SK-N-SH (cell line): Measurements from ENCODE around the gene RTN4RL2. TPM values are rescaled to one million over a fixed set of nuclear protein-coding genes. Genes with fewer than 3 reads are reported as not detected.

ENCODE experiments used
- CTCF ChIA-PET: fragments of 300-600, 350-600 bp; formaldehyde crosslinking; extraction: SDS; loops from one replicate; lab custom pipeline; 2021; lab: Yijun Ruan, JAX
- POLR2A ChIA-PET: fragments of 350-600 bp; sonication (Branson Sonifier 250); formaldehyde crosslinking; extraction: SDS; loops from one replicate; lab custom pipeline; 2020; ENCODE audit warnings: antibody characterized with exemption, inconsistent platforms; lab: Yijun Ruan, JAX
- DNase-seq: peaks from one replicate; pipeline ENCODE4 v3.0.0; 2012
- H2AFZ ChIP-seq: fragments of 200-600 bp; sonication (generic); 2 replicates; pipeline ENCODE4 v1.8.1; 2016; ENCODE audit warnings: antibody characterized with exemption, mild to moderate bottlenecking, low read depth
- H3F3A ChIP-seq: fragments of 200-600 bp; sonication (generic); replicated peaks from 2 replicates; pipeline ENCODE3; 2016; ENCODE audit warnings: antibody characterized with exemption, mild to moderate bottlenecking; ENCODE audit not compliant: insufficient read depth
- H3K27ac ChIP-seq, 2 experiments: fragments of 200-500 bp in 1 of 2; fragments of 200-600 bp in 1 of 2; sonication (Bioruptor generic) in 1 of 2; sonication (generic), shearing (Covaris generic) in 1 of 2; 2 replicates each; pipeline versions ENCODE4 v1.5.1 to v1.6.1; 2014 to 2016; ENCODE audit warnings: low read depth in 2 of 2, inconsistent platforms in 1 of 2, low read length in 1 of 2, mild to moderate bottlenecking in 1 of 2, mixed read lengths in 1 of 2
- H3K27me3 ChIP-seq: fragments of 200-600 bp; sonication (generic), shearing (Covaris generic); 2 replicates; pipeline ENCODE4 v1.6.1; 2016; ENCODE audit warnings: mixed run types; ENCODE audit not compliant: insufficient read depth
- H3K36me3 ChIP-seq, 2 experiments: fragments of 200-500 bp in 1 of 2; fragments of 200-600 bp in 1 of 2; sonication (Bioruptor generic) in 1 of 2; sonication (generic) in 1 of 2; replicated peaks in 1 of 2; 2 replicates each; pipeline versions ENCODE3 to v1.5.1; 2014 to 2016; ENCODE audit warnings: low read length in 1 of 2, mild to moderate bottlenecking in 1 of 2; ENCODE audit not compliant: insufficient read depth in 2 of 2, control insufficient read depth in 1 of 2
- H3K4me1 ChIP-seq, 2 experiments: fragments of 200-500 bp in 1 of 2; fragments of 200-600 bp in 1 of 2; sonication (Bioruptor generic) in 1 of 2; sonication (generic), shearing (Covaris generic) in 1 of 2; 2 replicates each; pipeline versions ENCODE4 v1.5.1 to v1.6.1; 2014 to 2016; ENCODE audit warnings: low read depth in 1 of 2, low read length in 1 of 2, mixed run types in 1 of 2; ENCODE audit not compliant: insufficient read depth in 2 of 2, control insufficient read depth in 1 of 2
- H3K4me2 ChIP-seq: fragments of 200-600 bp; sonication (generic), shearing (Covaris generic); 2 replicates; pipeline ENCODE4 v1.6.1; 2017; ENCODE audit warnings: mixed run types
- H3K4me3 ChIP-seq, 2 experiments: fragments of 200-500 bp in 1 of 2; fragments of 200-600 bp in 1 of 2; sonication (Bioruptor generic) in 1 of 2; sonication (generic), shearing (Covaris generic) in 1 of 2; 2 replicates each; pipeline versions ENCODE4 v1.5.1 to v1.8.1; 2014 to 2016; ENCODE audit warnings: low read depth in 2 of 2, inconsistent platforms in 1 of 2, low read length in 1 of 2, mild to moderate bottlenecking in 1 of 2, mixed read lengths in 1 of 2, moderate library complexity in 1 of 2
- H3K79me2 ChIP-seq: fragments of 200-600 bp; sonication (generic); 2 replicates; pipeline ENCODE4 v1.8.1; 2017; ENCODE audit warnings: mild to moderate bottlenecking; ENCODE audit not compliant: insufficient read depth
- H3K9ac ChIP-seq: fragments of 200-600 bp; sonication (generic); 2 replicates; pipeline ENCODE4 v1.6.1; 2017; ENCODE audit warnings: mixed run types
- H3K9me2 ChIP-seq: fragments of 200-600 bp; sonication (generic); 2 replicates; pipeline ENCODE4 v1.6.1; 2017; ENCODE audit warnings: mixed run types
- H3K9me3 ChIP-seq: fragments of 200-600 bp; sonication (generic); 2 replicates; pipeline ENCODE4 v1.6.1; 2017; ENCODE audit warnings: mixed run types, mild to moderate bottlenecking, moderate library complexity
- H4K20me1 ChIP-seq: fragments of 200-600 bp; sonication (generic); 2 replicates; pipeline ENCODE4 v1.6.1; 2017; ENCODE audit warnings: mild to moderate bottlenecking, mixed run types; ENCODE audit not compliant: insufficient read depth
- CHD2 ChIP-seq: fragments of 150-350 bp; IDR thresholded peaks from 2 replicates; pipeline ENCODE4 v1.6.1; 2018; ENCODE audit warnings: low read length; ENCODE audit not compliant: partially characterized antibody
- ELF1 ChIP-seq: IDR thresholded peaks from 2 replicates; pipeline ENCODE4 v1.4.0; 2012
- EZH2phosphoT487 ChIP-seq: fragments of 200-600 bp; sonication (generic); IDR thresholded peaks from 2 replicates; pipeline ENCODE4 v1.6.1; 2017; ENCODE audit warnings: low read depth, mixed run types, mild to moderate bottlenecking, antibody characterized with exemption, moderate library complexity, borderline replicate concordance
- FOSL2 ChIP-seq: IDR thresholded peaks from 2 replicates; pipeline ENCODE4 v1.4.0; 2012; ENCODE audit warnings: low read depth, mild to moderate bottlenecking, moderate library complexity, borderline replicate concordance
- FOXJ3 ChIP-seq: sonication (generic); formaldehyde crosslinking; IDR thresholded peaks from 2 replicates; pipeline ENCODE4 v1.5.1; 2020; ENCODE audit warnings: mild to moderate bottlenecking, missing genetic modification reagents
- FOXM1 ChIP-seq: IDR thresholded peaks from 2 replicates; pipeline ENCODE4 v1.4.0; 2012; ENCODE audit warnings: low read depth, mild to moderate bottlenecking
- GABPA ChIP-seq: IDR thresholded peaks from 2 replicates; pipeline ENCODE4 v1.4.0; 2012; ENCODE audit warnings: low read depth, mild to moderate bottlenecking
- GATA2 ChIP-seq: sonication (generic); formaldehyde crosslinking; IDR thresholded peaks from 2 replicates; pipeline ENCODE4 v1.5.0; 2020; ENCODE audit warnings: mild to moderate bottlenecking, missing genetic modification reagents
- MAX ChIP-seq: IDR thresholded peaks from 2 replicates; pipeline ENCODE4 v1.4.0; 2012; ENCODE audit warnings: low read depth
- MXI1 ChIP-seq: IDR thresholded peaks from 2 replicates; pipeline ENCODE4 v1.6.1; 2012; ENCODE audit warnings: mild to moderate bottlenecking, low read depth, low read length, improper control_type of control experiment
- NRF1 ChIP-seq: IDR thresholded peaks from 2 replicates; pipeline ENCODE4 v1.6.1; 2012; ENCODE audit warnings: low read depth, mild to moderate bottlenecking, low read length
- RAD21 ChIP-seq: IDR thresholded peaks from 2 replicates; pipeline ENCODE4 v1.6.1; 2012; ENCODE audit warnings: mild to moderate bottlenecking, low read length
- RXRA ChIP-seq: IDR thresholded peaks from 2 replicates; pipeline ENCODE4 v1.4.0; 2012; ENCODE audit warnings: low read depth, mild to moderate bottlenecking, borderline replicate concordance
- SIN3A ChIP-seq: IDR thresholded peaks from 2 replicates; pipeline ENCODE4 v1.6.1; 2012; ENCODE audit warnings: low read depth, mild to moderate bottlenecking, low read length, moderate library complexity, borderline replicate concordance
- SMC3 ChIP-seq: IDR thresholded peaks from 2 replicates; pipeline ENCODE4 v1.6.1; 2012; ENCODE audit warnings: low read depth, low read length, improper control_type of control experiment
- TAF1 ChIP-seq: IDR thresholded peaks from 2 replicates; pipeline ENCODE4 v1.6.1; 2012; ENCODE audit warnings: low read depth, mild to moderate bottlenecking, low read length, moderate library complexity, borderline replicate concordance
- TCF12 ChIP-seq: IDR thresholded peaks from 2 replicates; pipeline ENCODE4 v1.4.0; 2012
- TEAD4 ChIP-seq: IDR thresholded peaks from 2 replicates; pipeline ENCODE4 v1.4.0; 2012; ENCODE audit warnings: mild to moderate bottlenecking, borderline replicate concordance; ENCODE audit not compliant: insufficient read depth
- USF1 ChIP-seq: IDR thresholded peaks from 2 replicates; pipeline ENCODE4 v1.4.0; 2012; ENCODE audit warnings: low read depth, borderline replicate concordance
- USF2 ChIP-seq: fragments of 150-350 bp; IDR thresholded peaks from 2 replicates; pipeline ENCODE4 v1.6.1; 2017; ENCODE audit warnings: antibody characterized with exemption, low read length, low read depth, borderline replicate concordance
- WGBS: methylation state at CpG from one replicate; pipeline ENCODE4 v1.1.6; 2017; ENCODE audit warnings: low lambda C conversion rate; 5-methylcytosine and 5-hydroxymethylcytosine counted together
- polyA plus RNA-seq, 3 experiments: library from polyadenylated mRNA; depleted of rRNA; stranded (reverse); fragments of >200 nt; gene quantifications; 2 replicates each; pipeline ENCODE4 v1.2.3, GENCODE V29; 2012

RTN4RL2 gene
- polyA plus RNA-seq, 1 of the 3 experiments (the other 2 are of a cell fraction), result 0.30 TPM

- no peaks in the 10 kb centered on the region for H4K20me1 ChIP-seq
- DNase-seq, result peak; percentile 74
- H3K4me3 ChIP-seq, result peak within 1 kb of the TSS; percentile 69 to 78
- CTCF ChIA-PET, result interaction anchor here (0.7 to 6.9 kb wide), 13 partner anchors 13 to 170 kb away, joined by 3 to 106 read pairs (median 14); partner anchors contain the start of genes RTN4RL2, TIMM10 and UBE2L6
- no peaks in the 10 kb centered on the region for H3K9me3 ChIP-seq
- POLR2A ChIA-PET, result interaction anchor here (0.8 to 1.9 kb wide), 3 partner anchors 11 to 22 kb away, joined by 3 to 5 read pairs (median 3); no protein-coding TSS in a partner anchor
- peak within 1 kb of the TSS; percentile 94 for H3K4me2 ChIP-seq
- H3K36me3 ChIP-seq, result no peaks in the 10 kb centered on the region
- peaks cover 0 to 9% of the 10 kb centered on the region in 2 experiments; a peak in 1 of 4 replicates for H3K4me1 ChIP-seq
- H3K9me2 ChIP-seq, result no peaks in the 10 kb centered on the region
- H3K27ac ChIP-seq, result no peak within 1 kb of the TSS; a peak in 1 of 4 replicates
- TF ChIP-seq SMC3, result no peak
- TF ChIP-seq USF2, result peak; percentile 47; the same call in 1 of the 2 replicates
- TF ChIP-seq USF1, result peak; percentile 93
- TF ChIP-seq MAX, result peak; percentile 69; the same call in 1 of the 2 replicates
- no peak for TF ChIP-seq GATA2 (CRISPR knock-in tag)
- no peak for TF ChIP-seq ELF1
- TF ChIP-seq CHD2, result peak; percentile 21
- no peak for TF ChIP-seq FOXJ3 (CRISPR knock-in tag)
- TF ChIP-seq MXI1, result peak; percentile 83
- H3K27me3 ChIP-seq, result no peaks in the 10 kb centered on the region
- WGBS, result 3% methylated on average over 23 of the region's 66 CpGs
- H3F3A ChIP-seq, result no peaks in the 10 kb centered on the region
- no peaks in the 10 kb centered on the region for H3K79me2 ChIP-seq
- peak within 1 kb of the TSS; percentile 85 for H2AFZ ChIP-seq
- peak within 1 kb of the TSS; percentile 40 for H3K9ac ChIP-seq
These were observed 55.2 kb downstream of the RTN4RL2 start, which contains the start of gene SLC43A1 for GRCh38 chr11:57515332-57516060. SLC43A1 (minus strand) TSS chr11:57515702; CDS start chr11:57514111, 1,591 bp downstream.

GRCh38 chr11:57516061-57516443 lies 55.7 kb downstream of the RTN4RL2 start:
- Histone ChIP-seq H3K4me1 (peaks cover 0 to 9% of the 10 kb centered on the region in 2 experiments; a peak in 1 of 4 replicates), H3K9me2 (no peaks in the 10 kb centered on the region), H3K4me2 (peak overlapping the region; percentile 94), H3K27me3 (no peaks in the 10 kb centered on the region), H3K4me3 (peak overlapping the region; percentile 69 to 78), H3K79me2 (no peaks in the 10 kb centered on the region), H3K27ac (no peak overlapping the region), H3K9me3 (no peaks in the 10 kb centered on the region), H3K9ac (peak overlapping the region; percentile 40), H3K36me3 (no peaks in the 10 kb centered on the region), H4K20me1 (no peaks in the 10 kb centered on the region), H2AFZ (peak overlapping the region; percentile 85), H3F3A (no peaks in the 10 kb centered on the region)
- DNase-seq, result no peak
- CTCF ChIA-PET, result interaction anchor here (0.7 to 6.9 kb wide), 11 partner anchors 12 to 170 kb away, joined by 3 to 106 read pairs (median 18); partner anchors contain the start of genes RTN4RL2, TIMM10 and UBE2L6
- WGBS, result 34% methylated on average over 5 of the region's 5 CpGs
- POLR2A ChIA-PET, result interaction anchor here (0.8 to 1.9 kb wide), 2 partner anchors 17 to 22 kb away, joined by 3 to 5 read pairs; no protein-coding TSS in a partner anchor
- TF ChIP-seq RAD21, result no peak
- no peak for TF ChIP-seq GABPA
- TF ChIP-seq SMC3, result no peak
- no peak for TF ChIP-seq NRF1
- TF ChIP-seq TEAD4, result no peak
- no peak for TF ChIP-seq SIN3A
- no peak for TF ChIP-seq TCF12
- TF ChIP-seq RXRA, result no peak
- TF ChIP-seq FOSL2, result no peak
- no peak for TF ChIP-seq FOXM1
- TF ChIP-seq USF2, result no peak
- no peak for TF ChIP-seq TAF1
- no peak for TF ChIP-seq MXI1
- no peak for TF ChIP-seq EZH2phosphoT487
